Peyer's patch (tissue), 4 donors: Measurements from ENCODE around the gene ZFAND2A. TPM values are rescaled to one million over a fixed set of nuclear protein-coding genes. Genes with fewer than 3 reads are reported as not detected.
"Not testable (repeated sequence)": the region's sequence is repeated elsewhere in the genome, so short reads cannot be mapped to it uniquely, and the experiment has no call there.

Source experiments
- DNase-seq, 3 donors: peaks; one replicate each; pipeline ENCODE4 v3.0.0-alpha.2; 2017 to 2019
- H3K27ac ChIP-seq, 4 donors: fragments of 200-600 bp; sonication (generic); one replicate each; pipeline ENCODE4 v1.5.1; 2016 to 2019
- H3K27me3 ChIP-seq, 2 donors: fragments of 200-600 bp; sonication (generic); one replicate each; pipeline ENCODE4 v1.5.1; 2019
- H3K36me3 ChIP-seq, 3 donors: fragments of 200-600 bp; sonication (generic); one replicate each; pipeline ENCODE4 v1.5.1; 2016 to 2019
- H3K4me1 ChIP-seq, 4 donors: fragments of 200-600 bp; sonication (generic); one replicate each; pipeline ENCODE4 v1.5.1; 2016 to 2019
- H3K4me3 ChIP-seq, 4 donors: fragments of 200-600 bp; sonication (generic); 1 replicate in 3 of 4; 2 replicates in 1 of 4; pipeline ENCODE4 v1.5.1; 2016 to 2019; ENCODE audit warnings: mild to moderate bottlenecking in 1 of 4
- H3K9me3 ChIP-seq, 4 donors: fragments of 200-600 bp; sonication (generic); one replicate each; pipeline ENCODE4 v1.5.1; 2016 to 2019; ENCODE audit warnings: mild to moderate bottlenecking in 1 of 4
- CTCF ChIP-seq, 6 experiments: fragments of 450-650 bp in 4 of 6; fragments of 200-600 bp in 2 of 6; sonication (generic) in 1 of 6; IDR thresholded peaks; one replicate each; pipeline ENCODE4 v1.5.1; 2017 to 2019; ENCODE audit warnings: antibody characterized with exemption in 6 of 6, mild to moderate bottlenecking in 3 of 6, moderate library complexity in 1 of 6
- POLR2A ChIP-seq, 2 donors: fragments of 450-650 bp; IDR thresholded peaks; one replicate each; pipeline ENCODE4 v1.5.1; 2017; ENCODE audit warnings: antibody characterized with exemption in 2 of 2, mild to moderate bottlenecking in 2 of 2, moderate library complexity in 2 of 2
- total RNA-seq, 4 donors: library from RNA; depleted of rRNA; stranded (reverse); fragments of >200 nt; gene quantifications; one replicate each; pipeline ENCODE4 v1.1.0, GENCODE V29; 2016

Gene ZFAND2A
- total RNA-seq, 4 donors from 2014 or later = 16.0 to 30.5 (median 24.8) TPM

GRCh38 chr7:1121886-1122831, 37.8 kb downstream of the ZFAND2A start:
- DNase-seq = no peak
- H3K9me3 ChIP-seq = no peaks in the 10 kb centered on the region
- no peaks in the 10 kb centered on the region for H3K27me3 ChIP-seq
- no peak for TF ChIP-seq CTCF (IDR thresholded peaks at IDR 0.05)
- TF ChIP-seq POLR2A (IDR thresholded peaks at IDR 0.05) = no peak
- no peaks in the 10 kb centered on the region for H3K4me1 ChIP-seq
- no peak overlapping the region for H3K4me3 ChIP-seq
- no peak overlapping the region for H3K27ac ChIP-seq
- H3K36me3 ChIP-seq = no peaks in the 10 kb centered on the region

GRCh38 chr7:1121476-1121875, 38.5 kb downstream of the ZFAND2A start:
- DNase-seq = no peak
- no peak for TF ChIP-seq CTCF (IDR thresholded peaks at IDR 0.05)
- TF ChIP-seq POLR2A (IDR thresholded peaks at IDR 0.05) = no peak
- H3K4me3 ChIP-seq = no peak overlapping the region
- H3K36me3 ChIP-seq = no peaks in the 10 kb centered on the region
- no peak overlapping the region for H3K27ac ChIP-seq
- H3K27me3 ChIP-seq = no peaks in the 10 kb centered on the region
- H3K4me1 ChIP-seq = no peaks in the 10 kb centered on the region
- no peaks in the 10 kb centered on the region for H3K9me3 ChIP-seq

- H3K36me3 ChIP-seq = no peaks in the 10 kb centered on the region
- H3K4me3 ChIP-seq = no peak overlapping the region
- no peaks in the 10 kb centered on the region for H3K4me1 ChIP-seq
- H3K27ac ChIP-seq = no peak overlapping the region
- TF ChIP-seq POLR2A (IDR thresholded peaks at IDR 0.05) (no peak), CTCF (IDR thresholded peaks at IDR 0.05) (no peak)
- no peaks in the 10 kb centered on the region for H3K27me3 ChIP-seq
- no peak for DNase-seq
- H3K9me3 ChIP-seq = no peaks in the 10 kb centered on the region
Measured at GRCh38 chr7:1120791-1121190, 39.2 kb downstream of the ZFAND2A start.

- TF ChIP-seq POLR2A (IDR thresholded peaks at IDR 0.05) = no peak
- TF ChIP-seq CTCF (IDR thresholded peaks at IDR 0.05) = no peak
- Histone ChIP-seq H3K4me1 (no peaks in the 10 kb centered on the region), H3K4me3 (no peak overlapping the region), H3K27ac (no peak overlapping the region), H3K9me3 (no peaks in the 10 kb centered on the region), H3K27me3 (no peaks in the 10 kb centered on the region), H3K36me3 (no peaks in the 10 kb centered on the region)
- no peak for DNase-seq
Measured at GRCh38 chr7:1119201-1119600, 40.8 kb downstream of the ZFAND2A start.

- no peaks in the 10 kb centered on the region for H3K36me3 ChIP-seq
- DNase-seq = no peak
Measured at GRCh38 chr7:1117321-1117928, 42.6 kb downstream of the ZFAND2A start.

GRCh38 chr7:1116383-1117008, 43.5 kb downstream of the ZFAND2A start:
- H3K9me3 ChIP-seq, H3K36me3 ChIP-seq, H3K4me1 ChIP-seq, DNase-seq, H3K27ac ChIP-seq, H3K27me3 ChIP-seq, H3K4me3 ChIP-seq: not testable (repeated sequence)

More at GRCh38 chr7:1117321-1117928, 42.6 kb downstream of the ZFAND2A start:
- Histone ChIP-seq H3K27me3 (no peaks in the 10 kb centered on the region), H3K27ac (no peak overlapping the region), H3K4me3 (no peak overlapping the region), H3K4me1 (no peaks in the 10 kb centered on the region), H3K9me3 (no peaks in the 10 kb centered on the region)
- TF ChIP-seq POLR2A (IDR thresholded peaks at IDR 0.05) = no peak

- not testable (repeated sequence) for H3K9me3 ChIP-seq, H3K27ac ChIP-seq, H3K36me3 ChIP-seq, H3K4me1 ChIP-seq, H3K27me3 ChIP-seq, H3K4me3 ChIP-seq, DNase-seq
Measured at GRCh38 chr7:1115171-1116045, 44.6 kb downstream of the ZFAND2A start.
